Stimulated activated CD8-positive, alpha-beta memory T cell treated with anti-CD3 and anti-CD28 coated beads, Interleukin-4, amount 100 ng/mL, for 4 hours (primary cell): Measurements from ENCODE around the gene TMEM236.

Experiments used
- DNase-seq, 2 donors: peaks; one replicate each; pipeline ENCODE4 v3.0.0-alpha.2; 2020; ENCODE audit warnings: low read depth in 2 of 2, low spot score in 1 of 2

The TMEM236 gene

DNA sequence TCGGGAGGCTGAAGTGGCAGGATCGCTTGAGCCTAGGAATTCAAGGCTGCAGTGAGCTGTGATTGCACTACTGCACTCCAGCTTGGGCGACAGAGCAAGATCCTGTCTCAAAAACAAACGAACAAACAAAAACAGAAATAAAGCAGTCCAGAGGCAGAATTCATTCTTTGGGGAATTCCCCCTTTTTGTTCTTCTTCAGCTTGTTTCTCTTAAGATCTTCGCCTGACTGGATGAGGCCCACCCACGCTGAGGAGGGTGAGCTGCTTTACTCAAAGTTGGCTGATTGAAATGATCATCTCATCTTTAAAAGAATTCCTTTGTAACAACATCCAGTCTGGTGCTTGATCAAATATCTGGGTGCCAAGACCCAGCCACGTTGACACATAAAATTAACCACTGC lies 67.8 kb downstream of the TMEM236 start:
- no peak for DNase-seq

DNA sequence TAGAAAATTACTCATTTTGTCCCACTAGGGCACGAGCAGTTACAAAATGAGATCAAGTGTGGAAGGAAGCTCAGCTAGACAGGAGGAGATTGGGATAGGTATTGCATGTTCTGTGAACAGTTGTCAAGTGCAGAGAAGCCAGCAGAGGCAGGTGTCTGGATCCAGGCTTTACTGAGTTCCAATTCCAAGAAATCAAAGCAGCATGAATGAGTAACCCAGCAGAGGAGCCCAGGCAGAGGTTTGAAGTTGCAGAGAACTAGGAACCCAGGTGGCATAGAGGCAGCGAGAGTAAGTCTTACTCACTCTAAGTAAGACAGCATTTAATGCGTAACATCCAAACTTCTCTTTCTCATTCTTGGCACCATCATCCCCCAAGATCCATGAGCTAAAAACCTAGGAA lies 68.9 kb downstream of the TMEM236 start:
- DNase-seq: no peak

DNA sequence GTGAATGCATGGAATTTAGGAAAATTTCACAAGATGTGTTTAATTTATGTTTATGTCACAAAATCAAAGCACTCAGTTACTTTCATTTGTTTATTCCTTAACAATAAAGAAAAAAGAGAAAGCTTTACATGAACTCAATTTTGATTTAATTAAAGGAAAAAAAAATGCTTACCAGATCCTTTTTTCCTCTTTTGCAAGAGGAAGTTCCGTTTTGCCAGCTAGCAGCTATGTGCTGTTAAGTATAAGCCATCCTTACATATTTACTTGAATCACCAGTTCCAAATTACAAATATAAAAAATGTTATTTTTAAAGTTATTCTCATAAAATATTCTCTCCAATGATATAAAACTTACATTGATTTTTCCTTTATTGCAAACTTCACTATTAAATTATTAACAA lies 69.9 kb downstream of the TMEM236 start:
- no peak for DNase-seq

DNA sequence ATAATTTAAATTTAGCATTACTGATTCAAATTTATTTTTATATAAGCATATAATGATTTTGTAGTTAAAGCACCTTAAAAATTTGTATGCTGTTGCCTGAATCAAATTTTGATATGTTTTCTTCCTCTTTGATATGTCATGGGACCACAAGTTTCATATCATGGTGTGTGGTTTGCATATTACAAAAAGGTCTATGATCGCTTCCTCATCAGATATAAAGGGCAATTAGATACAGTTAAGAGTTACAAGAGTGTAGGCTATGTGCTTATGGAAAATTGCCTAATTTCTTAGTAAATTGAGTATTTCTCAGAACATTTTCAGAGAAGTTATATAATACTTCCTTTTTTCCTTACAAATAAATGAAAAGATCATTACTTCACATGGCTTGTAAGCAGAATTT lies 79.3 kb downstream of the TMEM236 start:
- DNase-seq: no peak

DNA sequence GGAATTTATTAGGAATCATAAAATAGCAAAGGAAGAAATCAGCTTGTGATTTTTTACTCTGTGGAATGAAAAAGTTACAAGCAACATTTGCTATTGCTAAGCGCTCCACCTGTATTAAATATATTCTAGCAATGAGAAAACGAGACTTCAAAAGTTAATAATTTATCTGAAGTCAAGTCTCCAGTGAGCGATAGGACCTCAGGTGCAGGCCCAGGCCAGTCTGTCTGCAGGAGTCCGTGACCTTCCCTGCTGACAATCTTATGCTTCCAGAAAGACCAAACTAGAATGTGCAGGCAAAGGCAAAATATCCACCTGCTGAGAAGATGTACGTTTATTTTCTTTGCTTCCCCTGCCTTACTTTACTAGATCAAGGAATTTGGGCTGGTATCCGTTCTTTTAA lies 79.9 kb downstream of the TMEM236 start:
- DNase-seq: no peak

DNA sequence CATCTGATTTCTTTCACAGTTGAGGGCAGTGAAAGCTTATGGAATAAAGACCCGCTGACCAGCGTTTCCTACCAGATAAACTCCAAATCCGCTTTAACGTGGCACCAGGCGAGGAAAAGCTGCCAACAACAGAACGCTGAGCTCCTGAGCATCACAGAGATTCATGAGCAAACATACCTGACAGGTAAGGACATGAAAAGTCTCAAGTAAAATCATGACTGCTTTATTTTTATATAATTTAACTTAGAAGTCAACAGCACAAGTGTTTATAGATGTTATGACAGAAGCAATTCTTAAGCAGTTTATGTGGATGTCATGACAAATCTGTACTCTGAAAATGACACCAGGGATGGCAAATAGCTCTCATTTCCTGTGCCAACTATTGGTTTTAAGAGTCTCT lies 81.7 kb downstream of the TMEM236 start:
- no peak for DNase-seq

DNA sequence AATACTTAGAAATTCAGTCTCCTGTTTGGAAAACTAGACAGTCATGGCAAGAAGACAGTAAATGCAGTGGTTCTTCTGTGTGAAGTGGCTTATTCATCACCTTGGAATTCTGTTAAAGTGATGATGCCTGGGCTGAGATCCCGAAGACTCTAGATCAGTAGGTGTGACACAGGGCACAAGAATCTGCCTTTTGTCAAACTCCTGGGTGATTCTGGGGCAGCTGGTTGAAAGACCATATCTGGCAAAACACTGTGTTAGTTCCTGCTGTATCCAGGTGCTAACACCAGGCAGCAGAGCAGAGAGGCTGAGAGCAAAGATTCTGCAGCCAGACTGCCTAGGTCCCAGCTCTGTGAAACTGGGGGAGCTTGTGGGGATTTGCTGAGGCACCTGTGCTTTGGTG lies 83.7 kb downstream of the TMEM236 start:
- DNase-seq: no peak

DNA sequence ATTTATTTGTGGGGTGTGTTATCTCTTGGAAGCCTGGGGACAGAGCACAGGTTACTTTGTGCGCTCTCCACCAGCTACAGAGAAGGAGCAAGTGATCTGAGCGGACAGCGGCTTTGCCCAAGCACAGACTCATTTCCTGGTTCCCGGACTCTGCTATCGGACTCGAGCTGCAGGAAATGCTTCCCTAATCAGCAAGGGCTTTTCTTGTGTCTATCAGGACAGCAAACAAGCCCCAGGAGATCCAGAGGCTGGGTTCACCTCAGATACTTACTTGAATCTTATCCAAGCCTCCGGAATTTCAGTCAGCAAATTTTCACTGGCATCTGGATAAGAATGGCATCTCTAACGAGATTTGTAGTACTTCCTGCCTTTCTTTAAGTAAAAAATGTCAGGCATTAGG lies 84.9 kb downstream of the TMEM236 start:
- no peak for DNase-seq

DNA sequence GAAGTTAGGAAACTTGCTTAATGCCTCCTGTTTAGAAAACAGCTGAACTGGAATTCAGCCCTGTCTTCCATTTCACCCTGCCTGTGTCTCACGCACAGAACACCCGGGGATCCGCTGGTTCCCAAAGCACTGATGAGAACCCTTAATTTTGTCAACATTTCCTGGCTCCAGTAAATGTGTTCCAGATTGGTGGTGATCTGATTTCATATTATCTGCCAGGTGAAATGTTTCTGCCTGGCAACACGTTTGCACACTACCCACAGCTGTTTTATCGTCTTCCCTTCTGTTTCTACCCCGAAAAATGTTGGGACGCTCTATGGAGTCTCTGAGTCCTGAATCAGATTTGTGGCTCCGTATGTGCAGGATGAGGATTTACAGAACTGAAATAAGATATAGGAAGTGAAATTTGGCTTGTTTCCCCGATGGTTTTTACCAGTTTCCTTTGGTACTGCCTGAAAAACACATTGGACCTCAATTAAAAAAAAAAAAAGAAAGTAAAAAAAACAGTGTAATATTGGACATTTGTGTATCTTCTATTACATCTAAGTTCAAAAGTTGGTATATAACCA lies 86.2 kb downstream of the TMEM236 start:
- no peak for DNase-seq

DNA sequence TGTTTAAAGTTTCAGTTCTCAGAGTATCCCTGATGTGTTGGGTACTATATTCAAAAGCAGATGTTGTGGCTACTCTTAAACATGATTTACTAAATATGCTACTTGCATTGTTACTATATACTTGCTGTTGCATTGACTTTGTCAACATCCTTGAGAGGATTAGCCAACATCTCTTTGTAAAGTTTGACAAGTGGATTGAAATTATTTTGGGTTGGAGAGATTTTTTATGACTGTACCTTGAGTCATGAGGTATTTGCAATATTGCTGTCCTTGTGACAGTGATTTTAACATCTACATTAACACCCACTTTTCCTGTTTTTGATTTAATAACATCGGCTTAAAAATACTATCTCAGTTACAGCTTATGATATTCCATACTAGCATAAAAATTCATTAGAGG lies 89.0 kb downstream of the TMEM236 start:
- no peak for DNase-seq

DNA sequence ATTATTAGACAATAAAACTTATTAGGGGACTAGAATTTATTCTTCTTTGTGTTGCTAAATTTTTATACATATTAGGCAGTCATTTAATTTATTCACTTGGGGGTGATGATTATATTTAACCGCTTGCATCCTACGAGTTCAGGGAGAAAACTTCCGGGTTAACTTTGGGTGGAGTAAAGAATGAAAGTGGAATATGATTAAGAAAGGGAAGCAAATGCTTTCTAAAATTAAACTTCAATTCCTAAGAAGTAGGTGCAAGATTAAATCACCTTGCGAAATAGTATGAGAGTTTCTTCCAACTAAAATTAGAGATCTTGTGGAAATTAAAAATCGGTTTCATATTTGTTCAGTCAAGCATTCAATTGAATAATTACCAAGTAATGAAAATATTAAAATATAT lies 90.6 kb downstream of the TMEM236 start:
- DNase-seq: no peak

DNA sequence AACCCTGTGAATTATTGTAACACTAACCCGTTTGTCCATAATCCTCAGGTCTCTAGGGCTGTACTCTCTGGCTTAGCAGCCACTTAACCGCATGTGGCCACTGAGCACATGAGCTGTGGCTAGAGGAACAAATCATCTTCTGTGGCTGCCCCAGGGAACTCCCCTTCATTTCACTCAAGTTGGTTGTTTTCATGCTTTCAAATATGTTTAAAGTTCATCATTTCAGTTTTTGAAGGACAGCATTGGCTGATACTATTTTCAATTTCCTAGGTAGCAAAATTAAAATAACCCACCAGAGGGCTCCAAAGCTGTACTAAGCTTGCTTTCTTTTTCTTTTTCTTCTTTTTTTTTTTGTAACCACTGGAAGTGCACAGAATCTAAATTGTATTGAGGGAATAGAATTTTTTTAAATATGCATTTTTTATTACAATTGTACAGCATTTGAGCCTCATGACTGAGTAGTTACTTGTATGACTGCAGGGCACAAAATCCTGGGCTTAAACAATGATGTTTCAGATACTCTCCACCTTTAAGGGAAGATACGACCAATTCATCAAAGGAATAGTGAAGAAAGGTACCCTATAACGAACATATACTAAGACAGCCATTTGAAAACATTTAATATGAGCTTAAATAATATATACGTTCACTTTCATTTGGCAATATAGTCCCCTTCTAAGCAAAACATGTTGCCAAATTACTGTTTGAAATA lies 95.7 kb downstream of the TMEM236 start:
- DNase-seq: no peak

DNA sequence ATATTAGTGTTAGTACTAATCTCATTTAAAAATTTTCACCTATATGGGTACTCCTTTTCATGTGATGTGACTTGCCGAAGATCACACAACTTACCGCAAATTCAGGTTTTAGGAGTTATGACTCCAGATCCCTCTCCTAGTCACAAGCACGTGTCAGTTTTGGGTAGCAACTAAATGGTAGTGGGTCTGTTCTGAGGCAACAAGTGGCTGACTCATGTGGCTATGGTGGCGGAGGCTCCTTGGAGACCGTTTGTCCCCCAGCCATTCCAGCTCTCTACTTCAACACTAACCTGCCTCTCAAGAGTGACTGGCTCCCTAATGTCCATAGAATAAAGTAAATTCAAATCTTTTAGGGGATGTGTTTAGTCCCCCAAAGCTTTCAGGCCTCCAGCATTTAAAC lies 96.6 kb downstream of the TMEM236 start:
- no peak for DNase-seq
